ENCODE results near the gene PRKCQ.

The PRKCQ gene

GRCh38 chr10:6579904-6580278 is at the start of gene PRKCQ:
Gene PRKCQ, minus strand, starts transcription at chr10:6580276. Its CDS starts 65,141 bp downstream, at chr10:6515135.
- peak within 1 kb of the TSS; percentile 95 for H3K4me2 ChIP-seq (ENCODE audit: low read depth, low read length)
- H3F3A ChIP-seq (ENCODE audit: insufficient read depth, low read length) = peaks cover 6% of the 10 kb centered on the region
- no peaks in the 10 kb centered on the region for H3K9me2 ChIP-seq (replicated peaks; ENCODE audit: insufficient read depth, low read length)
- H2AFZ ChIP-seq (ENCODE audit: low read length) = peak within 1 kb of the TSS; percentile 99
- H4K20me1 ChIP-seq (ENCODE audit: insufficient read depth, low read length) = no peaks in the 10 kb centered on the region
- no peaks in the 10 kb centered on the region for H3K79me2 ChIP-seq (ENCODE audit: low read length)
- no peaks in the 10 kb centered on the region for H3K36me3 ChIP-seq (replicated peaks; ENCODE audit: insufficient read depth, low read length)
- peak within 1 kb of the TSS; percentile 53; the same call in 1 of the 2 replicates for H3K27ac ChIP-seq (ENCODE audit: low read length)
- H3K9ac ChIP-seq (ENCODE audit: low read length) = peak within 1 kb of the TSS; percentile 81
- H3K4me1 ChIP-seq (ENCODE audit: low read length) = no peaks in the 10 kb centered on the region
- DNase-seq = no peak
- peaks cover 10% of the 10 kb centered on the region; the same call in 1 of the 2 replicates for H3K27me3 ChIP-seq (replicated peaks; ENCODE audit: insufficient read depth, low read length)
- no peaks in the 10 kb centered on the region for H3K9me3 ChIP-seq (replicated peaks; ENCODE audit: insufficient read depth, low read length)
- peak within 1 kb of the TSS; percentile 89 for H3K4me3 ChIP-seq (ENCODE audit: low read length)
- no peak for TF ChIP-seq EZH2 (optimal IDR thresholded peaks at IDR 0.05; ENCODE audit: low read depth, low read length)
- TF ChIP-seq, protein P1, sequence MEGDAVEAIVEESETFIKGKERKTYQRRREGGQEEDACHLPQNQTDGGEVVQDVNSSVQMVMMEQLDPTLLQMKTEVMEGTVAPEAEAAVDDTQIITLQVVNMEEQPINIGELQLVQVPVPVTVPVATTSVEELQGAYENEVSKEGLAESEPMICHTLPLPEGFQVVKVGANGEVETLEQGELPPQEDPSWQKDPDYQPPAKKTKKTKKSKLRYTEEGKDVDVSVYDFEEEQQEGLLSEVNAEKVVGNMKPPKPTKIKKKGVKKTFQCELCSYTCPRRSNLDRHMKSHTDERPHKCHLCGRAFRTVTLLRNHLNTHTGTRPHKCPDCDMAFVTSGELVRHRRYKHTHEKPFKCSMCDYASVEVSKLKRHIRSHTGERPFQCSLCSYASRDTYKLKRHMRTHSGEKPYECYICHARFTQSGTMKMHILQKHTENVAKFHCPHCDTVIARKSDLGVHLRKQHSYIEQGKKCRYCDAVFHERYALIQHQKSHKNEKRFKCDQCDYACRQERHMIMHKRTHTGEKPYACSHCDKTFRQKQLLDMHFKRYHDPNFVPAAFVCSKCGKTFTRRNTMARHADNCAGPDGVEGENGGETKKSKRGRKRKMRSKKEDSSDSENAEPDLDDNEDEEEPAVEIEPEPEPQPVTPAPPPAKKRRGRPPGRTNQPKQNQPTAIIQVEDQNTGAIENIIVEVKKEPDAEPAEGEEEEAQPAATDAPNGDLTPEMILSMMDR (IDR thresholded peaks at IDR 0.05; ENCODE audit: low read length) = no peak
- TF ChIP-seq EZH2phosphoT487 (IDR thresholded peaks at IDR 0.05; ENCODE audit: low read length) = no peak

- TF ChIP-seq EZH2phosphoT487 (IDR thresholded peaks at IDR 0.05; ENCODE audit: low read length) (no peak), EZH2 (optimal IDR thresholded peaks at IDR 0.05; ENCODE audit: low read depth, low read length) (no peak)
- TF ChIP-seq, protein P1 (IDR thresholded peaks at IDR 0.05; ENCODE audit: low read length) = no peak
- no peak overlapping the region for H3K9ac ChIP-seq (ENCODE audit: low read length)
- H3K79me2 ChIP-seq (ENCODE audit: low read length) = no peaks in the 10 kb centered on the region
- no peaks in the 10 kb centered on the region for H4K20me1 ChIP-seq (ENCODE audit: insufficient read depth, low read length)
- H3F3A ChIP-seq (ENCODE audit: insufficient read depth, low read length) = no peaks in the 10 kb centered on the region
- no peak overlapping the region for H3K27ac ChIP-seq (ENCODE audit: low read length)
- no peaks in the 10 kb centered on the region for H3K4me1 ChIP-seq (ENCODE audit: low read length)
- no peak overlapping the region for H3K4me3 ChIP-seq (ENCODE audit: low read length)
- no peaks in the 10 kb centered on the region for H3K9me3 ChIP-seq (replicated peaks; ENCODE audit: insufficient read depth, low read length)
- DNase-seq = no peak
- H3K4me2 ChIP-seq (ENCODE audit: low read depth, low read length) = no peak overlapping the region
- H3K36me3 ChIP-seq (replicated peaks; ENCODE audit: insufficient read depth, low read length) = no peaks in the 10 kb centered on the region
- no peaks in the 10 kb centered on the region for H3K9me2 ChIP-seq (replicated peaks; ENCODE audit: insufficient read depth, low read length)
- no peaks in the 10 kb centered on the region for H3K27me3 ChIP-seq (replicated peaks; ENCODE audit: insufficient read depth, low read length)
- no peak overlapping the region for H2AFZ ChIP-seq (ENCODE audit: low read length)
Observed at GRCh38 chr10:6625428-6625827, 45.4 kb upstream of the PRKCQ start.

- H3K4me3 ChIP-seq (ENCODE audit: low read length) = no peak overlapping the region
- TF ChIP-seq EZH2 (optimal IDR thresholded peaks at IDR 0.05; ENCODE audit: low read depth, low read length) (no peak), EZH2phosphoT487 (IDR thresholded peaks at IDR 0.05; ENCODE audit: low read length) (no peak)
- TF ChIP-seq, protein P1 (IDR thresholded peaks at IDR 0.05; ENCODE audit: low read length) = no peak
- H2AFZ ChIP-seq (ENCODE audit: low read length) = no peak overlapping the region
- no peak for DNase-seq
- no peak overlapping the region for H3K4me2 ChIP-seq (ENCODE audit: low read depth, low read length)
- H3K9ac ChIP-seq (ENCODE audit: low read length) = no peak overlapping the region
- no peaks in the 10 kb centered on the region for H4K20me1 ChIP-seq (ENCODE audit: insufficient read depth, low read length)
- H3F3A ChIP-seq (ENCODE audit: insufficient read depth, low read length) = no peaks in the 10 kb centered on the region
- H3K79me2 ChIP-seq (ENCODE audit: low read length) = no peaks in the 10 kb centered on the region
- H3K9me2 ChIP-seq (replicated peaks; ENCODE audit: insufficient read depth, low read length) = no peaks in the 10 kb centered on the region
- no peak overlapping the region for H3K27ac ChIP-seq (ENCODE audit: low read length)
- no peaks in the 10 kb centered on the region for H3K9me3 ChIP-seq (replicated peaks; ENCODE audit: insufficient read depth, low read length)
- H3K27me3 ChIP-seq (replicated peaks; ENCODE audit: insufficient read depth, low read length) = no peaks in the 10 kb centered on the region
- H3K4me1 ChIP-seq (ENCODE audit: low read length) = no peaks in the 10 kb centered on the region
- no peaks in the 10 kb centered on the region for H3K36me3 ChIP-seq (replicated peaks; ENCODE audit: insufficient read depth, low read length)
Observed at GRCh38 chr10:6624392-6624791, 44.3 kb upstream of the PRKCQ start.

All from MM.1S (cell line).